Erythroblast (primary cell): ENCODE results near the gene FAM184A.

Experiments
- DNase-seq, 2 experiments: peaks; one replicate each; lab custom pipeline; 2025; lab: John Stamatoyannopoulos, UW
- GATA1 ChIP-seq: IDR thresholded peaks from 2 replicates; pipeline ENCODE4 v1.6.1; 2011; ENCODE audit warnings: low read depth, mild to moderate bottlenecking, control low read depth, low read length, moderate library complexity
- POLR2A ChIP-seq: IDR thresholded peaks from 2 replicates; pipeline ENCODE4 v1.6.1; 2011; ENCODE audit warnings: mild to moderate bottlenecking, low read length

The FAM184A gene

DNA sequence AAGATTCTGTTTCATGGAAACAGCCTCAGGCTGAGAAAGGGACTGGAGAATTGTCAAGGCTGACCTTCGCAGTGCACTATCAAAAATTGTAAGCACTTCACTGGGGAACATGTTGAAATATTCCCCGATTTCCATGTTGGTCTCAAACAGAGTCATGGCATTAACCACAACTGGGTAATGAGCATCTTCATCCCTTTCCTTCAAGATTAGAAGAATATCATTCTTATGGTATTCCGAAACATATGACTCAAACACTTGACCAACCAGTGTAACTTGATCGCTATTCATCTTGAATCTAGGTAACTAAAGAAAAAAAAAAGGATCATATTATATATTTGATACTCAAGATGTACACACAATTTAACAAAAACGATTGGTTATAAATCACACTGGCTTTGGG, 147.0 kb downstream of the FAM184A start:
- no peak for TF ChIP-seq GATA1
- no peak for TF ChIP-seq POLR2A
- no peak for DNase-seq

DNA sequence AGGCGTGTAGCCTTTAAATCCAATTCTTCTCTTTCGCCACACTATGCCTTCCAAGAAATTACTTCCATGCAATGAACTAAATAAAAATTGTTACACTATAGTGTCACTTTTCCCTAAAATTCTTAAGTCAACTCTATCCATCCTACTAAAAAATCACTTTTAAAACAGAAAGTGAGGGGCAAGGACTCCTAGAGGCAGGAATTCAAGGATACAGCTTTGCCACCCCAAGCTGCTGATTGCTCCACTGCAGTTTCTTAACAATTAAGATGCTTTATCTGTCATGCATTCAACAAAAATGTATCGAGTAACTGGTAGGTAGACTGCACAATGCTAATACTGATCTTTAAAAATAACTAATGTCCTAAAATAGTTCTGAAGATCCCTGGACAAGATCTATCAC, 147.8 kb downstream of the FAM184A start:
- no peak for DNase-seq
- TF ChIP-seq GATA1 (no peak), POLR2A (no peak)

DNA sequence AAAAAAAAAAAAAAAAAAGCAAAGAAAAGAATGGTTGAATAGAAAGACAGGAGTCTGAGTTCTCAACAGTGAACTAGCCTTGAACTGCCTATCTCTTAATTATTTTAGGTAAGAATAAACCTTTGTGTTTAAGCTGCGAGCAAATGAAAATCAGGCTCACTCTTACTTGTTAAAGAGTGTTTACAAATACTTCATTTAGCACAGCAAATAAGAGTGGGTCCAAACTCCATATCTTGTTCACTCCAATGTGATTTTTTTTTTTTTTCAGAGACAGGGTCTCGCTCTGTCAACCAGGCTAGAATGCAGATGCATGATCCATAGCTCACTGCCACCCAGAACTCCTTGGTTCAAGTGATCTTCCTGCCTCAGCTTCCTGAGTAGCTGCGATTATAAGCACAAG, 155.4 kb downstream of the FAM184A start:
- TF ChIP-seq GATA1 (no peak), POLR2A (no peak)

DNA sequence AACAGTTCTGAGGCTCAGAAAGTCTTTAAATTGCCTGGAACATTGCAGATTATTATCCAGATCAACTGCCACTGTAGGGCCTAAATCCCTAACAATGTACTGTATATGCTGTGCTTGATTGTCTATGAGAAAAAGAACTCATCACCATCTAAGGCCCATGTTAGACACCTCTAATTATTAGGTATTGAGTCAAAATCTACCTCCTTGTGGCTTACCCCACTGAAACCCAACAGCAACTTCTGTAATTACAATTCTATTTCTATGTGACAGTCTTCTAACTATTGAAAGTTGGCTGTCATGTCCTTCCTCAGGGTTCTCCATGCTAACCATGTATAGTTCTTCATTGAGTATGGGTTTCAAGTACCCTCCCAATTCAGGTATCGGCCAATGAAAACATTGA, 157.4 kb downstream of the FAM184A start:
- TF ChIP-seq GATA1 (no peak), POLR2A (no peak)
- DNase-seq: no peak

More for the DNA sequence above, 155.4 kb downstream of the FAM184A start:
- no peak for DNase-seq

DNA sequence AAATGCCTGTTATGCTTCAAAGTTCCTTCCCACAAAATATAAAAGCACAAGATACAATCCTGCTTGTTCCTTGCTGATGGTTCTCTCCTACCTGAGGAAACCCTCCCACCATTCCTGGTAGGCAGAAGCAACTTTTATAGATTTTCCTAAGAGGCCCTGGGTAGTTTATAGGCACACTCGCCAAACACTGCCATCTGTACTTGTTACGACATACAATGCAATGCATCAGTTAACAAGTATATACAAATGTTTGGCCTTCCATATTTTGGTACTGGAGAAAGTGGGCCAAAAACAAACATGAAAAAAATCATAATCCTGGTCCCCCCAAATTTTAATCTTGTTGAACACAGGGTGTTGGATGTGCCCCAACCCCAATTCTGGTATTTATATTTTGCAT, 160.1 kb downstream of the FAM184A start:
- no peak for DNase-seq
- TF ChIP-seq GATA1: no peak
- TF ChIP-seq POLR2A: no peak

DNA sequence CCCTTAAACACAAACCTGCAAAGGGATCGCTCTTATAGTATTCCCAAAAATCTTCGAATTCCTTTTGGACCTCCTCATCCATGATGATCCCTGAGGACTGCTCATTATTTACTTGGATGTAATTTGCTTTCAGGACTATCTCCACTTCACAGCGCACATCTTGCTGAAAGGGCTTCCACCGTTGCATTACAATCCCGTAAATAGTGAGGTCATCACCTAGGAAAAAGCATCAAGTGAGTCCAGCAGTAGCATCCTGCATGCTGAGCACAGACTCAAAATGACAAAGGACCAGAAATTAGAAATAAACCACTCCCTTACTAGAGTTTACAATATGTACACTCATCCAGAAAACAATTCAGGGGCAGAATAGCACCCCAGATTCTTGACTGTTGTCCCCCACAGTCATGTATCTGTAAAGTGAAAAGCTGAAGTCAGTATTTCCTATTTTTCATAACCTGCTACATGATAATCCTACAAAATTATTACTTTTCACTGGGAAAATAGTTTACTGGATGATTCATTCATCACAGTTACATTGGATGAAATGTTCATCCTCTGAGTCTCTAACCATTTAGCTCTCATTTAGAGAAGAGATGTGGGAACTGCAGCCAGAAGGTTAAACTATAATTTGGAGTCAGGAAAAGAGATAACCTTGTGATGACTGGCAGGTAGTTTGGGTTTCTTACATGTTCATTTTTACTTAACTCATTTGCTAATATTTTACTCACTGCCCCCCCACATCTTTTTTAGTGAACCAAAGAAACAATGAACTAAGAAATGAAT, 160.7 kb downstream of the FAM184A start:
- TF ChIP-seq GATA1 (no peak), POLR2A (no peak)
- DNase-seq: no peak

DNA sequence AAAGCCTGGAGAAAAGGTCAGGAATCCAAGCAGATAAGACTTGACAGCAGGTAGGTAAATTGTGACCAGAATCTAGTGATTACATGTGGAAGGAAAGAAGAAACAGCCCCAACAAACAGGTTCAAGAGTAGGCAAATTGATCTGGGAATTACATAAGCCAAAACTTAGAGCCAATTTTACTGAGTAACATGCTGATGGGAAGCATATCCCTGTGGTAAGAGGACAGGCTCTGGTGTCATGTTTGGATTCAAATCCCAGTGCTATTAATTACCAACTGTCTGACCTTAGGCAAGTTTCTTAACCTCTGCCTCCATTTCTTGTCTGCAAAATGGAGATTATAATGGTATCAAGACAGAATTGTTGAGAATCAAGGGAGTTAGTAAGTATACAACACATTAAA, 163.9 kb downstream of the FAM184A start:
- TF ChIP-seq GATA1: no peak
- TF ChIP-seq POLR2A: no peak

DNA sequence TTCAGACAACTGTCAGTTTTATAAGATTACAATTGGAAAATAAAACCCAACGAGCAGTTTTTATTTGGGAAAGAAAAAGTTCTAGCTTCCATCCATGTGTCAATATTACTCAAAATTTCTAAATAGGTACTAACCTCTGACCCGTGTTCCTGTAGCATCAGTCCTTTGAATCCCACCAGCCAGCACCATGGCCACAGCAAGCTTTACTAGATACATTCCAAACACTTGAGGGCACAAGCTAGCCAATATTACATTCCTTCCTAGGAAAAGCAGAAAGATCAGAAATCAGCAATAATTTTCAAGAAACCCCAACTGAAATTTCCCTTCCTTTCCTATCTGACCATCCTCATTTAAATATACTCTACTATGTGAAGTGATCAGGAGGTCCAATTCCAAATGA, 165.3 kb downstream of the FAM184A start:
- TF ChIP-seq GATA1: no peak
- no peak for TF ChIP-seq POLR2A
- no peak for DNase-seq

More for the DNA sequence above, 163.9 kb downstream of the FAM184A start:
- no peak for DNase-seq

DNA sequence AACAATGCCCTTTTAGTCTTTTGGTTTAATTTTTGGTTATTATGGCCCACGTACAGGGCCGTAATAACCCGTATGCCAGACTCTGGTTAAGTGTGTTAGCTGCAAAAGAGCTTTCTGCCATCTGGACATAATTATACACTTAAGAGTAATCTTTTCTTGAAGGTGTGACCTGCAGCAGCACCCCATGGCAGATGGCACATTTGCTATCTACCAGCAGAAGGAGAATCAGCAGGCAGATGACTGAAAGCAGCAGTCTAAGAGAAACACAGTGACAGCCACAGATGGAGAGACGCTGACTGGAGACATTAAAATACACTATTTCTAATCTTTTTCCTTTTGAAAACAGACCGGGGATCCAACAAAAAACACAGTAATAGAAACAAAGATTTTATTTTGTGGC, 165.8 kb downstream of the FAM184A start:
- no peak for TF ChIP-seq GATA1
- TF ChIP-seq POLR2A: no peak
- DNase-seq: peak in 1 of 2 experiments; percentile 10
